ENCODE results near the gene BST1. TPM values are rescaled to one million over a fixed set of nuclear protein-coding genes. Genes with fewer than 3 reads are reported as not detected.
A peak's percentile ranks its signal among the peaks of the same experiment; 100 is the strongest.

Gene BST1
- total and polyA plus RNA-seq, 2 of the 8 experiments (the other 6 are each of a cell fraction or from before 2014, with no cell fraction given) = 0.52 to 0.54 TPM

GRCh38 chr4:15684498-15684897, 18.4 kb upstream of the BST1 start:
- H2BK15ac ChIP-seq (ENCODE audit: low read length) = no peak overlapping the region
- H2BK20ac ChIP-seq (ENCODE audit: low read length) = no peak overlapping the region
- H3K56ac ChIP-seq (replicated peaks; ENCODE audit: insufficient read length, low read depth, low read length) = no peak overlapping the region
- H2BK120ac ChIP-seq (replicated peaks; ENCODE audit: low read depth, low read length) = no peak overlapping the region
- CTCF ChIA-PET (ENCODE audit: partially characterized antibody) = no interaction called here
- no peak overlapping the region for H3K9ac ChIP-seq (replicated peaks in 1 of 4; ENCODE audit: extremely low read depth in 1 of 4, low read depth in 3 of 4, low read length in 3 of 4)
- no peaks in the 10 kb centered on the region for H4K20me1 ChIP-seq (replicated peaks in 1 of 2; ENCODE audit: control insufficient read depth in 1 of 2, insufficient read depth in 2 of 2, low read length in 2 of 2)
- H3K27me3 ChIP-seq (replicated peaks in 1 of 4; ENCODE audit: control insufficient read depth in 3 of 4, extremely low read depth in 1 of 4, insufficient read depth in 3 of 4, low read length in 3 of 4) = no peaks in the 10 kb centered on the region
- H3K27ac ChIP-seq (ENCODE audit: low read depth, low read length) = no peak overlapping the region
- no peak overlapping the region for H4K8ac ChIP-seq (ENCODE audit: extremely low read depth, insufficient read depth, low read length)
- H3K23me2 ChIP-seq (ENCODE audit: low read depth, low read length) = peaks cover 3% of the 10 kb centered on the region
- H3K79me2 ChIP-seq (ENCODE audit: control insufficient read depth in 1 of 2, insufficient read depth in 2 of 2, low read length in 2 of 2) = peaks cover 3 to 41% of the 10 kb centered on the region in 2 experiments; a peak in 3 of 4 replicates
- DNase-seq (ENCODE audit: low read depth in 1 of 2, low spot score in 2 of 2) (no peak), FAIRE-seq (peak; percentile 72)
- H2BK12ac ChIP-seq (ENCODE audit: low read depth, low read length) = no peak overlapping the region
- no peak overlapping the region for H3K4ac ChIP-seq (replicated peaks; ENCODE audit: insufficient read length, low read depth, low read length)
- H4K5ac ChIP-seq (ENCODE audit: insufficient read length, low read depth, low read length) = no peak overlapping the region
- 0 out of 2 replicates have a peak overlapping the region, but pooled peaks have one; percentile 9 for H3K18ac ChIP-seq (ENCODE audit: extremely low read depth, low read length)
- H3K4me1 ChIP-seq (replicated peaks in 1 of 4; ENCODE audit: control insufficient read depth in 3 of 4, insufficient read depth in 4 of 4, low read length in 3 of 4) = peaks cover 2 to 15% (median 8%) of the 10 kb centered on the region in 4 experiments; a peak in 4 of 7 replicates
- no peaks in the 10 kb centered on the region for H3K9me3 ChIP-seq (ENCODE audit: insufficient read depth in 2 of 2, low read depth in 1 of 2, low read length in 1 of 2)
- no peak overlapping the region for H3K23ac ChIP-seq (ENCODE audit: insufficient read length)
- H2BK5ac ChIP-seq (ENCODE audit: low read depth, low read length) = no peak overlapping the region
- POLR2A ChIA-PET (ENCODE audit: partially characterized antibody) = interaction anchor here (0.8 to 2.1 kb wide), 6 partner anchors 9 to 30 kb away, joined by 3 to 8 read pairs (median 3); no protein-coding TSS in a partner anchor
- peak overlapping the region in 1 of 4 experiments; percentile 38; a peak in 2 of 8 replicates for H3K4me3 ChIP-seq (ENCODE audit: extremely low read depth in 1 of 4, insufficient read depth in 2 of 4, low read depth in 3 of 4, low read length in 4 of 4)
- WGBS, 2 experiments (ENCODE audit: extremely low coverage in 1 of 2, insufficient coverage in 1 of 2, insufficient read length in 1 of 2, insufficient replicate concordance in 2 of 2, low coverage in 1 of 2, low lambda C conversion rate in 2 of 2, missing lambda C conversion rate in 1 of 2) = 35% methylated on average over 1 of the region's 1 CpG; no CpG with 5 or more reads in 1 of the 2 experiments
- H3K14ac ChIP-seq (ENCODE audit: insufficient read length) = no peak overlapping the region
- no peaks in the 10 kb centered on the region; the same call in 1 of the 2 replicates for H3K79me1 ChIP-seq (ENCODE audit: low read depth, low read length)
- H3K4me2 ChIP-seq (ENCODE audit: insufficient read depth in 1 of 2, low read depth in 2 of 2, low read length in 2 of 2) = peak overlapping the region; percentile 46 to 54
- peaks cover 2 to 22% (median 7%) of the 10 kb centered on the region in 4 experiments; a peak in 5 of 8 replicates for H3K36me3 ChIP-seq (ENCODE audit: control insufficient read depth in 2 of 4, insufficient read depth in 4 of 4, low read length in 3 of 4)
- H2AFZ ChIP-seq (ENCODE audit: low read length) = no peak overlapping the region
- no peak overlapping the region for H4K91ac ChIP-seq (replicated peaks; ENCODE audit: insufficient read length, low read length)
- no peak overlapping the region for H2AK5ac ChIP-seq (ENCODE audit: low read depth, low read length)
